Tibial nerve (tissue), 3 donors: ENCODE data around the gene GDF7.

Experiments used
- POLR2A ChIP-seq, 2 donors: fragments of 450-650 bp; IDR thresholded peaks; one replicate each; pipeline ENCODE4 v1.6.1; 2017; ENCODE audit warnings: antibody characterized with exemption in 2 of 2, mild to moderate bottlenecking in 2 of 2, moderate library complexity in 2 of 2
- TF ChIP-seq, protein P1 (sequence below), 5 experiments: fragments of 200-600 bp in 3 of 5; fragments of 450-650 bp in 2 of 5; sonication (generic) in 3 of 5; IDR thresholded peaks; one replicate each; pipeline ENCODE4 v1.5.1; 2016 to 2019; ENCODE audit warnings: antibody characterized with exemption in 5 of 5, mild to moderate bottlenecking in 3 of 5, moderate library complexity in 2 of 5

- TF ChIP-seq, protein P1, sequence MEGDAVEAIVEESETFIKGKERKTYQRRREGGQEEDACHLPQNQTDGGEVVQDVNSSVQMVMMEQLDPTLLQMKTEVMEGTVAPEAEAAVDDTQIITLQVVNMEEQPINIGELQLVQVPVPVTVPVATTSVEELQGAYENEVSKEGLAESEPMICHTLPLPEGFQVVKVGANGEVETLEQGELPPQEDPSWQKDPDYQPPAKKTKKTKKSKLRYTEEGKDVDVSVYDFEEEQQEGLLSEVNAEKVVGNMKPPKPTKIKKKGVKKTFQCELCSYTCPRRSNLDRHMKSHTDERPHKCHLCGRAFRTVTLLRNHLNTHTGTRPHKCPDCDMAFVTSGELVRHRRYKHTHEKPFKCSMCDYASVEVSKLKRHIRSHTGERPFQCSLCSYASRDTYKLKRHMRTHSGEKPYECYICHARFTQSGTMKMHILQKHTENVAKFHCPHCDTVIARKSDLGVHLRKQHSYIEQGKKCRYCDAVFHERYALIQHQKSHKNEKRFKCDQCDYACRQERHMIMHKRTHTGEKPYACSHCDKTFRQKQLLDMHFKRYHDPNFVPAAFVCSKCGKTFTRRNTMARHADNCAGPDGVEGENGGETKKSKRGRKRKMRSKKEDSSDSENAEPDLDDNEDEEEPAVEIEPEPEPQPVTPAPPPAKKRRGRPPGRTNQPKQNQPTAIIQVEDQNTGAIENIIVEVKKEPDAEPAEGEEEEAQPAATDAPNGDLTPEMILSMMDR (IDR thresholded peaks at IDR 0.05), result no peak
- TF ChIP-seq POLR2A (IDR thresholded peaks at IDR 0.05), result no peak
Measured at GRCh38 chr2:20689428-20690264, 22.7 kb downstream of the GDF7 start.
